ENCODE data around the gene POLD4.
A peak's percentile ranks its signal among the peaks of the same experiment; 100 is the strongest.
"Not testable (repeated sequence)": the region's sequence is repeated elsewhere in the genome, so short reads cannot be mapped to it uniquely, and the experiment has no call there.

POLD4 gene

GRCh38 chr11:67353317-67354074, at the start of gene POLD4:
POLD4 (minus strand) TSS chr11:67353546; CDS start chr11:67353399, 147 bp downstream.
- Mint-ChIP-seq H3K36me3 (ENCODE audit: low read depth) (peaks cover 22% of the 10 kb centered on the region), H3K4me1 (ENCODE audit: low read depth) (peaks cover 77% of the 10 kb centered on the region), H3K27ac (peak within 1 kb of the TSS; percentile 99), H3K4me3 (peak within 1 kb of the TSS; percentile 97), H3K9me3 (no peaks in the 10 kb centered on the region), H3K27me3 (no peaks in the 10 kb centered on the region)
- intact Hi-C loops (cut with micrococcal nuclease), result loop anchor here (2.0 to 10.0 kb wide), 2 partner anchors 155 to 231 kb away; partner anchors contain the start of genes CDK2AP2 and GSTP1

GRCh38 chr11:67403085-67403484, 49.7 kb upstream of the POLD4 start:
- intact Hi-C loops (cut with micrococcal nuclease), result loop anchor here (2.0 kb wide), 1 partner anchor 18 kb away; no protein-coding TSS in a partner anchor
- H3K27ac Mint-ChIP-seq, result peak overlapping the region; percentile 82
- not testable (repeated sequence) for H3K9me3 Mint-ChIP-seq, H3K27me3 Mint-ChIP-seq
- peaks cover 28% of the 10 kb centered on the region for H3K36me3 Mint-ChIP-seq (ENCODE audit: low read depth)
- H3K4me3 Mint-ChIP-seq, result peak overlapping the region; percentile 72
- peaks cover 87% of the 10 kb centered on the region for H3K4me1 Mint-ChIP-seq (ENCODE audit: low read depth)

- not testable (repeated sequence) for H3K9me3 Mint-ChIP-seq, H3K27me3 Mint-ChIP-seq
- Mint-ChIP-seq H3K36me3 (ENCODE audit: low read depth) (peaks cover 35% of the 10 kb centered on the region), H3K4me3 (peak overlapping the region; percentile 50), H3K27ac (peak overlapping the region; percentile 82), H3K4me1 (ENCODE audit: low read depth) (peaks cover 87% of the 10 kb centered on the region)
- intact Hi-C loops (cut with micrococcal nuclease), result loop anchor here (2.0 kb wide), 1 partner anchor 18 kb away; no protein-coding TSS in a partner anchor
Observed at GRCh38 chr11:67402192-67402839, 49.0 kb upstream of the POLD4 start.

DNA sequence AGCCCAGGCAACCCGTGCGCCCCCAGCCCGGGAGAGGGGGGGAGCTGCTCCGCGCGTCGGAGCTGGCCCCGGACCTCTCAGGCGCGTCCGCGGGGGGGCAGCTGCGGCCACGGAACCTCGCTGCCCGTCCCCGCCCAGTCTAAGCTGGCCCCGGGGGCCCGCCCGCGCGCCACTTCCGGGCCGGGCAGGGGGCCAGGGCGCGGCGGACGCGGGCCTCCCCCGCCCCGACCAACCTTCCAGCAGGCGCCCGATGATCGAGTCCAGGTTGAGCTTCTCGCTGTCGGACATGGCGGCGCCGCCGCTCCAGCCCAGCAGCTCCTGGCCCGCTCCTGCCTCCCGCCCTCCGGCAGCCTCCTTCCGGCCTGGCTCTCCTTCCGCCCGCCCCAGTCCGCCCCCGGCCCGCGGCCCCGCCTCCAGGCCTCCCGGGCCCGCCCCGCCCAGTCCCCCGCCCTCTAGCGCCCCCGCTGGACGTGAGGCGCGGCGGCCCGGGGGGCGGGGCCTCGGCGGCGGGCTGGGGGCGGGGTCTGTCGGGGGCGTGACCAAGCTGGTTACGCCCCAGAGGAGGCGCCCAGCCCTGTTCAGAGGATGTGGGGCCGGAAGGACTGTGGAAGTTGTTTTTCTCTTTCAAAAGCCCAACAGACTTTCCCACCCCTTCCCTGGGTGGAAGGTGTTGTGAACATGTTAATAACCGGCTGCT, 48.3 kb upstream of the POLD4 start, which contains the start of gene PPP1CA:
PPP1CA (minus strand) TSS at position 364 of the 697 bp plus-strand sequence; CDS start at position 288, 76 bp downstream.
- Mint-ChIP-seq H3K27me3 (no peaks in the 10 kb centered on the region), H3K36me3 (ENCODE audit: low read depth) (peaks cover 42% of the 10 kb centered on the region), H3K27ac (peak within 1 kb of the TSS; percentile 82), H3K4me3 (peak within 1 kb of the TSS; percentile 80), H3K9me3 (no peaks in the 10 kb centered on the region), H3K4me1 (ENCODE audit: low read depth) (peaks cover 87% of the 10 kb centered on the region)
- intact Hi-C loops (cut with micrococcal nuclease), result loop anchor here (1.0 to 2.0 kb wide), 3 partner anchors 19 to 107 kb away; partner anchors contain the start of genes CDK2AP2 and TMEM134

GRCh38 chr11:67400942-67401494, 47.7 kb upstream of the POLD4 start:
- peaks cover 87% of the 10 kb centered on the region for H3K4me1 Mint-ChIP-seq (ENCODE audit: low read depth)
- H3K9me3 Mint-ChIP-seq, result no peaks in the 10 kb centered on the region
- peaks cover 48% of the 10 kb centered on the region for H3K36me3 Mint-ChIP-seq (ENCODE audit: low read depth)
- H3K27ac Mint-ChIP-seq, result peak overlapping the region; percentile 82
- H3K4me3 Mint-ChIP-seq, result peak overlapping the region; percentile 80
- intact Hi-C loops (cut with micrococcal nuclease), result loop anchor here (1.0 to 2.0 kb wide), 2 partner anchors 68 to 107 kb away; partner anchors contain the start of genes CDK2AP2 and TMEM134
- H3K27me3 Mint-ChIP-seq, result no peaks in the 10 kb centered on the region

DNA sequence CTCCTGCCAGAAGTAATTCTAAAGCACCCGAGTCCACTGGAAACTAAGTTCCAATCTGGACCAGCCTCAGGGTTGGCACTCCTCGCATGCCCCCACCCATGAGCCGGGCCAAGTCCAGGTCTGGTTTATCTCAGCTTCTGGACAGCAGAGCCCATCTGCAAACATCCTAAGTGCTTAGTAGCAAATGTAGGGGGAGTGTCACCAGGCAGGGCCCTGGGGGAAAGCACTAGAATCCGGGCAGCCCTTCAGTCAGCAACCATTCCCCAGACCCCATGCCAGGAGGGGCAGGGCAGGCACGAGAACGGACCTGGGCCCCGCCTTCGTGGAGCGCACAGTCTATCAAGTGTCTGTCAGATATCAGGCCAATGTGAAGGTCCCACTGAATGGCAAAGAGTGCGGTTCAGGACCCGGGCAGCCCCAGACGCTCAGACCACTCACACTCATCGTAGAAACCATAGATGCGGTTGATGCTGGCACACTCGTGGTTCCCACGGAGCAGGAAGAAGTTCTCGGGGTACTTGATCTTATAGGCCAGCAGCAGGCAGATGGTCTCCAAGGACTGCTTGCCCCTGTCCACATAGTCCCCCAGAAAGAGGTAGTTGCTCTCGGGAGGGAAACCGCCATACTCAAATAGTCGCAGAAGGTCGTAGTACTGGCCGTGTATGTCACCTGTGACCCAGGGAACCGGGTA, 47.0 kb upstream of the POLD4 start:
- peak overlapping the region; percentile 80 for H3K4me3 Mint-ChIP-seq
- no peaks in the 10 kb centered on the region for H3K27me3 Mint-ChIP-seq
- peaks cover 82% of the 10 kb centered on the region for H3K4me1 Mint-ChIP-seq (ENCODE audit: low read depth)
- intact Hi-C loops (cut with micrococcal nuclease), result loop anchor here (2.0 kb wide), 1 partner anchor 68 kb away; the partner anchor contains the start of gene TMEM134
- peaks cover 55% of the 10 kb centered on the region for H3K36me3 Mint-ChIP-seq (ENCODE audit: low read depth)
- H3K9me3 Mint-ChIP-seq, result no peaks in the 10 kb centered on the region
- peak overlapping the region; percentile 82 for H3K27ac Mint-ChIP-seq

DNA sequence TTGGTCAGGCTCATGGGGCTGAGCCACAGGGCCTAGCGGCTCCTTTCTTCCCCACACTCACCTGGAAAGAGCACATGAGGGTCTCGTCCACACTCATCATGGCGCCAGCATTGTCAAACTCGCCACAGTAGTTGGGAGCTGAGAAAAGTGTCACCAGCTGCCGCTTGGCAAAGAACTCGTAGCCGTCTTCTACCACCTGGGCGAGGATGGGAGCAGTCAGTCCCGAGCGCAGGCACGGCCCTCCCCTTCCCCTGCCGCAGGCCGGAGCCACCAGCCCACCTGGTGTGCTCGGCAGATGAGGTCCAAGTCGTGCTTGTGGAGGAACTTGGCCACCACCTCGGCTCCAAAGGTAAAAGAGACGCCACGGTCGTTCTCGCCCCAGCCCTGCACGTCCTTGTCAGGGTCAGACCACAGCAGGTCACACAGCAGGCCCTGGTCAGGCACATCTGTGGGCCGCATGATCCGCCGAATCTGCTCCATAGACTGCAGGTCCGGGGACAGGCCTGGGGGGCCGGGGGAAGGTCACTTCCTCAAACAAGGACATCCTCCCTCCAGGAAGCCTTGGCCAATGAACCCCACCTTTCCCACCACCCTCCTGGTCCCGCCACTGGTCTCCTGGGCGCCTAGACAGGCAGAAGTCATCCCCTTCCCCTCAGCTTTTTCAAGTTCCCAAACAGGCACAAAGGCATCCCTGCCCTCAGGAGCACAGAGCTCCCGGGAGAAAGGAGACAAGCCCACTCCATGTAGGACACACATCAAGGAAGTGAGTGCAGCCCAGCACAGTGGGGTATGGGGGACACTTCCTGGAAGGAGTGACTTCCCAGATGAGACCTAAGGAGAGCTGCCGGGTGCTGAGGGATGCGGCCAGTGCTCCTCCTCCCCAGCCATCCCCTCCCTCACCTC, 45.6 kb upstream of the POLD4 start:
- Mint-ChIP-seq H3K36me3 (ENCODE audit: low read depth) (peaks cover 67% of the 10 kb centered on the region), H3K4me1 (ENCODE audit: low read depth) (peaks cover 70% of the 10 kb centered on the region), H3K27ac (no peak overlapping the region), H3K4me3 (no peak overlapping the region), H3K9me3 (no peaks in the 10 kb centered on the region), H3K27me3 (no peaks in the 10 kb centered on the region)
- intact Hi-C loops (cut with micrococcal nuclease), result no loop called here

DNA sequence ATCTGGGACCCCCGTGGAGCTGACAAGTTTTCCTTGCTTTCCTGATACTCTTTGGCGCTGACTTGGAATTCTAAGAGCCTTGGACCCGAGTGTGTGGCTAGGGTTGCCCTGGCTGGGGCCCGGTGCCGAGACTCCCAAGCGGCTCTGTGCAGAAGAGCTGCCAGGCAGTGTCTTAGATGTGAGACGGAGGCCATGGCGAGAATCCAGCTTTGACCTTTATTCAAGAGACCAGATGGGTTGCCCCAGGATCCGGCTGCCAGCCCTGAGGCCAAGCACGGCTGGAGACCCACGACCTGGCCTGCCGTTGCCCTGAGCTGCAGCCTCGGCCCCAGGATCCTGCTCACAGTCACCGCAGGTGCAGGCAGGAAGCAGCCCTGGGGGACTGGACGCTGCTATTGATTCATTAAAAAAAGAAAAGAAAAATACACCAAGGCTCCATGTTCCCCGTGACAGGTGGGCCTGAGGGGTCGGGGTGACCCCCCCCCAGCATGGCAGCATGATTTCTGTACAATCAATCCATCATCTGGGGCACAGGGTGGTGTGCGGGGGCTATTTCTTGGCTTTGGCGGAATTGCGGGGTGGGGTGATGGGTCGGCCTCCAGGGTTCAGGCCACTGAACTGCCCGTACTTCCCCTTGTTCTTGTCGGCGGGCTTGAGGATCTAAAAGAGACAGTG, 44.8 kb upstream of the POLD4 start:
- peaks cover 75% of the 10 kb centered on the region for H3K36me3 Mint-ChIP-seq (ENCODE audit: low read depth)
- peaks cover 70% of the 10 kb centered on the region for H3K4me1 Mint-ChIP-seq (ENCODE audit: low read depth)
- no peaks in the 10 kb centered on the region for H3K9me3 Mint-ChIP-seq
- intact Hi-C loops (cut with micrococcal nuclease), result no loop called here
- no peaks in the 10 kb centered on the region for H3K27me3 Mint-ChIP-seq
- no peak overlapping the region for H3K4me3 Mint-ChIP-seq
- no peak overlapping the region for H3K27ac Mint-ChIP-seq

- H3K36me3 Mint-ChIP-seq (ENCODE audit: low read depth), result peaks cover 78% of the 10 kb centered on the region
- H3K4me1 Mint-ChIP-seq (ENCODE audit: low read depth), result peaks cover 72% of the 10 kb centered on the region
- no peak overlapping the region for H3K4me3 Mint-ChIP-seq
- H3K9me3 Mint-ChIP-seq, result no peaks in the 10 kb centered on the region
- intact Hi-C loops (cut with micrococcal nuclease), result no loop called here
- no peaks in the 10 kb centered on the region for H3K27me3 Mint-ChIP-seq
- no peak overlapping the region for H3K27ac Mint-ChIP-seq
Observed at GRCh38 chr11:67397536-67397935, 44.2 kb upstream of the POLD4 start.

- Mint-ChIP-seq H3K4me1 (ENCODE audit: low read depth) (peaks cover 70% of the 10 kb centered on the region), H3K27me3 (no peaks in the 10 kb centered on the region), H3K27ac (peak overlapping the region; percentile 22), H3K9me3 (no peaks in the 10 kb centered on the region), H3K36me3 (ENCODE audit: low read depth) (peaks cover 85% of the 10 kb centered on the region), H3K4me3 (no peak overlapping the region)
- intact Hi-C loops (cut with micrococcal nuclease), result no loop called here
Observed at GRCh38 chr11:67396587-67397389, 43.4 kb upstream of the POLD4 start.

GRCh38 chr11:67396259-67396581, 42.9 kb upstream of the POLD4 start:
- Mint-ChIP-seq H3K4me3 (no peak overlapping the region), H3K27ac (peak overlapping the region; percentile 22)

More at GRCh38 chr11:67396259-67396581, 42.9 kb upstream of the POLD4 start:
- H3K9me3 Mint-ChIP-seq, result no peaks in the 10 kb centered on the region
- H3K27me3 Mint-ChIP-seq, result no peaks in the 10 kb centered on the region
- peaks cover 71% of the 10 kb centered on the region for H3K4me1 Mint-ChIP-seq (ENCODE audit: low read depth)
- intact Hi-C loops (cut with micrococcal nuclease), result no loop called here
- peaks cover 90% of the 10 kb centered on the region for H3K36me3 Mint-ChIP-seq (ENCODE audit: low read depth)

All from dendritic cell treated with granulocyte-macrophage colony-stimulating factor and Interleukin-4, amounts not matched to agents 40 ng/mL and 50 ng/mL, for 4 days (primary cell).